Left cardiac atrium (tissue), 4 donors: ENCODE measurements around the gene TRIM8. TPM values are rescaled to one million over a fixed set of nuclear protein-coding genes. Genes with fewer than 3 reads are reported as not detected.

Experiments used
- ATAC-seq, 2 donors: fragments of 200-7000 bp; cut with Tn5 transposase; one replicate each; pipeline ENCODE4 v1.9.1; 2020; ENCODE audit warnings: mild to moderate bottlenecking in 2 of 2, moderate library complexity in 2 of 2
- DNase-seq: peaks from one replicate; pipeline ENCODE4 v3.0.0-alpha.2; 2020
- intact Hi-C, 2 donors: fragments of 100-400 bp; cut with DNase I; formaldehyde crosslinking; loops; one replicate each; pipeline versions ENCODE4 v1.14.1 to v1.15.1; 2022 to 2023
- total RNA-seq, 2 donors: library from RNA; stranded (reverse); fragmentation: NEBNext Ultra II Directional; extraction: Animal tissue kit (Norgen Biotek cat#: 25700); gene quantifications; one replicate each; pipeline ENCODE4 v1.2.1, GENCODE V29; 2021
- donor health status: DM: no; HTN: yes; CAD: no.
- donor health status: DM: no; HTN: yes; CAD: no; lungs with severe emphysema.
- donor health status: DM: yes; HTN: yes; CAD: no.
- donor health status: Dilated cardiomyopathy.

TRIM8 gene
- total RNA-seq, 2 donors from 2014 or later = 104 to 108 TPM

- intact Hi-C loops = no loop called here
- DNase-seq (peak; percentile 53), ATAC-seq (peak in 1 of 2 donors; percentile 4)
Measured at GRCh38 chr10:102613785-102614184, 30.5 kb upstream of the TRIM8 start.

DNA sequence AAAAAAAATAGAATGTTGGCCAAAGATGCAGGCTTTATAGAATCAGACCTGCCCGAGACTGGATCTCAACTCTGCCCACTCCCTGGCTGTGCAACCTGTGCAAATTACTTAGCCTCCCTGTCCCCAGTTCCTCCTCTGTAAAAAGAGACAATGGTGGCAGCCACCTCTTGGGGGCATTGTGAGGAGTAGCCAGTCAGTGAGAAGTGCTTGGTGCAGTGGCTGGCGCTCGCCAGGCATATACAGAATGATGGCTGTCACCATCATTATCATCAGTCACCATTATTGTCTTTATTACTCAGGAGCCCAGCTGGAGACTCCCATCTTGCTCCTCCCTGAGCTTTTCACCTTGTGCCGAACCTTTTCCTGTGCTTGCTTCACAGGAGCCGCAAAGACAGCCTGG lies 29.4 kb upstream of the TRIM8 start:
- intact Hi-C loops = no loop called here
- no peak for DNase-seq
- no peak for ATAC-seq

DNA sequence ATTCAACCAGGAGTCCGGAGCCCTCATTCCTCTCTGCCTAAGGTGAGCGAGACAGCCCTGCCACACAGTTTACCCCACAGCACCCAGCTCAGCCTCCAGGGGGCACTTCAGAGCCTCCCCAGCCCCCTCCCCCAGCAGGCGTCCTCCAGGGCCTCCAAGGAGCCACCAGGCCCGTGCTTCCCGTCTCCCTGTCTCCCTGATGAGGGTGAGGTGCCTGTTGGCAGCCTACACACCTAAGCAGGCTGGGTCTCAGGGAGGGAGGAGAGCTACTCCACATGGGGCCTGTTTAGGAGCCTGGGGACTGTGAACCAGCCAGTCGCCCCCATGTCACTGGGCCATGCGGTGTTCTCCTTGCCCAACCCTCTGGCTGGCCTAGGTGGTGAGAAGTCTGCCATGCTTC lies 28.9 kb upstream of the TRIM8 start:
- intact Hi-C loops = no loop called here
- no peak for ATAC-seq
- peak; percentile 30 for DNase-seq

DNA sequence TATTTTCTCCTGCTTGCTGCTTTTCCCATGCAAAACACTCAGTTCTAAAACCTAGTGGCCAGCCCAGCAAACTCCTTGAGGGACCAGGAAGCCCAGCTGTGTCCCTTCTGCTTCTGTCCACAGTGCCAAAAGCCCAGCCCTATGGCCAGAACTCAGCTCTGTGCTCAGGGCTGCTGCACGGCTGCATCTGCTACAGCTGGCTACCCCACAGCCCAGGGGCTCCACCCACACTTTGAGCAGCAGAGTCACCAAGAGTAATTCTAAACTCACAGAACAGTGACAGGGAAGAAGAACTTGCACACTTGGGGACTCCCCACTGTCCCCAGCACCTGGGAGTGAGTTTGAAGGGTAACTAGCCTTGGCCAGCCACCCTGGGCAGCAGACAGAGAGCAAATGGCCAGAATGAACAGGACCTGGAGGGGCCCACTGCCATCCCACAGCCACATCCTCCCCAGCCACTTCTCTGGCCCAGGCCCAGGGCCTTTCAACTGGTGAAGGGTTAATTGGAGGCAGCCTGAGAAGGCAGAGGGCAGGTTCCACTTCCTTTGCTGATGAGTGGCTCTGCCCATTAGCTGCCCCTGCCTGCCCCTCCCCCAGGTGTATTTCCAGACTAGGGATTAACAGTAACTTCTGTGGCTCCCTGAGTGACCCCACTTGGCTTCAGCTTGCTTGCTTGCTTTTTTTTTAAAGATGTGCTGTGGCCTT lies 28.1 kb upstream of the TRIM8 start:
- ATAC-seq = peak; percentile 56 to 65
- DNase-seq = peak; percentile 77
- intact Hi-C loops = no loop called here

DNA sequence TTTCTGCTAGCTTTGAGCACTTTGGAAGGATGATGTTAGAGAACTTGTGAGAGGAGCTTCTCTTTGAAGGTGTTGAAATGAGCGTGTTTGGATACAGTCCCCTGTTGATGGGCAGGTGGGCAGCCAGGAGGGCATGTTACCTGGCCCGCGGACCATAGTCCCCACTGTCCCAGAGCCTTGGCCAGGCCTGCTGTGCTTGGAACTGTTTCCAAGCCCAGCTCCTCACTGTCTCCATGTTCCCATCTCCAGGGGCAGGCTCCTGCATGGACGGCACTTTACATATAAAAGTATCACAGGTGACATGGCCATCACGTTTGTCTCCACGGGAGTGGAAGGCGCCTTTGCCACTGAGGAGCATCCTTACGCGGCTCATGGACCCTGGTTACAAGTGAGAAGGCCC lies 27.2 kb upstream of the TRIM8 start:
- intact Hi-C loops = no loop called here
- DNase-seq (no peak), ATAC-seq (no peak)

DNA sequence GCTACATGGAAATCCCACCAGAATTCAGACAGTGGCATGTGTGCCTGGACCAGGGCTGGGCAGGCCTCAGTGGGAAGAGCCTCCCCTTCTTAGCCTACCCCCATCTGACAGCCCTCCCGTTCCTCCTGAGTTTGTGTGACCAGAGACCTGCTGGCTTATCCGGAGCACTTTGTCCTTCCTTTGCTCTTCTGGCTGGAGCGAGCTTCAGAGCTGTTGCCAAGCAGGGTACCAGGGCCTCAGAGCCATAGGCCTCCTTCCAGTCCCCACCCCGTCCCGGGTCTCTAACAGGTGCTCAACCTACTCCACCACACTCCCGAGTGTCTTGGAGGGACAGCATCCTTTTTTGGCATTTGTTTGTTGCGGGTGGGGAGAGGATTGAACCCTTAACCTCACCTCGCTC lies 26.5 kb upstream of the TRIM8 start:
- intact Hi-C loops = no loop called here
- no peak for ATAC-seq
- DNase-seq = no peak

DNA sequence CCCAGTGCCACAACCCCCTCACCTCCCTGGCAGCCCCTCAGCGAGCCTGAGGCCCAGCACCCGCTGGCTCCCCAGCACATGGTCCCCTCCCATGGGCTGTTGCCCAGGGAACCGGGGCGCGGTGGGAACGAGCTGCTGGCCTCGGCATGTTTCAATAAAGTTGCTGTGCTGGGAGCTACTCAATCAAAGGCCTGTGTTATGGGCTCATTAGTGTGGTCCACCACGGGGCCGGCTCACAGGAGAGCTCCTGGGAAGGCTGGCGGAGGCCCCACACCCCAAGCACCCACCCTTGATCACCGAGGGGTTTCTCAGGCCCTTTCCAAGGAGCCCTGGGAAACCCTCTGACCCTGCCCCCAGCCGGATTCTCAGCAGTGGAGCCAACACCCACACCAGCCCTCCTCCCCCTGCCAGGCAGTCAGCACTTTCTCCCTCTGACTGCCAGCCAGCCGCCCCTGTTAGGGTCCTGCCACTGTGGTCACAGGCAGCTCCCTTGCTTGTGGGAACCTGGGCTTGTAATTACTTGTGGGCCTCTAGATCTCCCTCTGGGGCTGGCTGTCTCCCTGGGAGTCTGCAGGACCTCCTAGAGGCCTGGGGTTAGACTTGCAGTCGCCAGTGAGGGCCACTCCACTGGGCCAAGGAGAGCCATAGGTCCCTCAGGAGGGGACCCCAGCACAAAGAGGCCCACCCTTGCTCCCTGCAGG lies 24.8 kb upstream of the TRIM8 start:
- DNase-seq = no peak
- peak in 1 of 2 donors; percentile 2 for ATAC-seq
- intact Hi-C loops = no loop called here

DNA sequence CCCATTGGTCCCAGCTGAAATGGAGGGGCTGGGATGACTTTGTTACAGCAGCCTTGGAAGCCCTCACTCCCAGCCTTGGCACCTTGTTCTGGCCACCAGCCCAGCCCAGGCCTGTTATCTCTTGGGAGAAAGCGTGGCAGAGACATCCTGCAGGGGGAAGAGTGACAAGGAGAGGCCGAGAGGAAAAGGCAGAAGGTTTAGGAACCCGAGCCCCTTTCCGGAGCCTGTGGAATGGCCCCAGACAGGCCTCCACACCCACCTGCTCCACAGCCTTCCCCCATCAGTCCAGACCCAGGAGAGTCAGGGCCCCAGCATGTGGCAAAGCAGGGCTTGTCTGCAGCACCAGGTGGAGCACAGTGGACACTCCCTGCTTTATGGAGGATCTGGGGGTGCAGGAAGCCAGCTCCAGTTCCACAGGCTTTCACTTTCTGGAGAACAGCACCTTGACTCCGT lies 24.1 kb upstream of the TRIM8 start:
- DNase-seq = peak; percentile 69

DNA sequence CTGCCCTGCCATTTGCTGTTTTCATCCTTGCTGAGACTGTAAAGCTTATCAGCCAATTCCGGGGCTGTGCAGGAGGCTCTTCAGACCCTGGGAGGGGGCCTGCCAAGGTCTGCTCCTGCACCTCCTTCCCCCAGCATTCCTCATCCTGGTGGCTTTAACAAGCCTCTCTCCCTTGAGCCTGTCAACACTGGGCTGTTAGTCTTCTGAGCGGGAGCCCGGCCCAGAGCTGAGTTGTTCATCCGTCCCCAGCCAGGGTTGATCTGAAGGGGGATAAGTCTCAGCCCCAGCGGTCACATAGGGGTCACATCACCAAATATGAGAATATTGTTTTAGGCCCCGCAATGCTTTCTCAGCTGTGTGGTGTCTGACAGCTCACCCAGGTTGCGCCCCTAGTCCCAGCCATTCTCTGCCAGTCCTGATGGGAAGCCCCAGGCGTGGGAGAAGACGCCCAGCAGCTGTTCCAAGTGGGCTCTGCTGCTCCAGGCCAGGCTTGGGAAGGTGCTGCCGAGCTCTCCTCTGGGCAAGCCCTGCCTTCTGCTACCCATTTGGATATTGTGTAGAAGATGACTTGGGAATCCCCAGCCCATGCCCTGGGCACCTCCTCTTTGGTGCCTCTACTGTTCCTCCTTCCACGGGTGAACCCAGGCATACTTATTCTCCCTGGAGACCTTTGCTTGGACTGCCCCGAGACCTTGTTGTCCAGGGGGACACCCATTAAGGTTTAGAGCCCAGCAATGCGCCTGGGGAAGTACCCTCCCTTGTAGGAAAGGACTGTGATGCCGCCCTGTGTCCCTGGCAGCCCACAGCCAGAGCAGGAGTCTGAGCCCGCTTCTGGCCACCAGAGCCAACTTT lies 23.5 kb upstream of the TRIM8 start:
- DNase-seq = peak; percentile 50
- peak; percentile 58 to 70 for ATAC-seq
- intact Hi-C loops = no loop called here

More for the DNA sequence above, 24.1 kb upstream of the TRIM8 start:
- intact Hi-C loops = no loop called here
- ATAC-seq = peak; percentile 52 to 71

GRCh38 chr10:102621443-102622325 lies 22.6 kb upstream of the TRIM8 start:
- intact Hi-C loops = no loop called here
- DNase-seq (peak; percentile 24), ATAC-seq (peak in 1 of 2 donors; percentile 1)

- ATAC-seq (no peak), DNase-seq (peak; percentile 24)
- intact Hi-C loops = no loop called here
Measured at GRCh38 chr10:102624094-102624493, 20.2 kb upstream of the TRIM8 start.

- peak; percentile 17 for DNase-seq
- intact Hi-C loops = no loop called here
Measured at GRCh38 chr10:102624751-102625645, 19.3 kb upstream of the TRIM8 start.

GRCh38 chr10:102626026-102626685 lies 18.1 kb upstream of the TRIM8 start:
- DNase-seq = peak; percentile 18

More at GRCh38 chr10:102624751-102625645, 19.3 kb upstream of the TRIM8 start:
- ATAC-seq = no peak

DNA sequence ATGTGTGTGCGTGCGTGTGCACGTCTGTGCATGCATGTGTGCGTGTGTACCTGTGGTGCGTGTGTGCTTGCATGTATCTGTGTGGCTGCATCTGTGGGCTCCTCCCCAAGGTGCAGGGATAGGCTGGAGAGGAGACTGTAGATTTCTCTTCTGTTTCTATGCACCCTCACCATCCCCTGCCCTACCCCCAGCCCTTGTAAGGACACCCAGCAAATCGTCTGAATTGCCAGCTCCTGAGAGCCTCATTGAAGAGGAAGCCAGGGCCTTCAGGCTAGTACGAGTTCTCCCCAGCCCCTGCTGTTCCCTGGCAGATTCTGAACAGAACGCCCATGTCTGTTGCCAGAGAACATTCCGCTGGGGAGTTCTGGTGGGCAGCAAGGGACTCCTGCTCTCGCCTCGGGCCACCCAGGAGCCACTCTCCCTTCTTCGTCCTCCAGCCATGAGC lies 17.0 kb upstream of the TRIM8 start:
- ATAC-seq (peak in 1 of 2 donors; percentile 16), DNase-seq (no peak)
- intact Hi-C loops = no loop called here

More at GRCh38 chr10:102626026-102626685, 18.1 kb upstream of the TRIM8 start:
- ATAC-seq = no peak
- intact Hi-C loops = no loop called here

DNA sequence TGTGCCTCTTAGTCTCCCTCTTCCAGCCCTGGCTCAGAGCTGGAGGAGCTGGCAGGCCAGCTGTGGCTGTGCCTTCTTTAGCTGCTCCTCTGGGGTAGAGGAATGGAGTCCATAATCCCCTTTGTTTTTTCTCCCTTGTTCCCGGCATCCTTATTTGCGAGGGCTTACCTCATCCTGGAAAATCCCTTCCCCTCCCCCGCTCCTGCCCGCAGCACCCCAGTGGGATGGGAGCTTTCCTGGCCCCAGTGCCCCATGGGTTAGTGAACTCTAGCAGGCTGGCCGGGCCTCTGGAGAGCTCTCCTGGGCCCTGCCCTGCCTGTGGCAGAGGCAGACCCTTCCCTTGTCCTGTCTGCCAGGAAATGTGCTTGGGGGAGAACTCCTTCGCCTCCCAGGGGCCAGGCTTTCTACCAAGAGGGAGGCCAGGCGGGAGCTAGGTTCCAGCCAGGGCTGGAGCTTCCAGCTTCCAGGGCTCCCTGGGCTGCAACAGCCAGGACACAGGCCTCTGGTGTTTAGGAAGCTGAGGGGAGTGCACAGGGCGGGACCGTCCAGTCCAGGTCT lies 16.5 kb upstream of the TRIM8 start:
- DNase-seq (peak; percentile 62), ATAC-seq (peak; percentile 38 to 51)
- intact Hi-C loops = no loop called here

- intact Hi-C loops = no loop called here
- ATAC-seq = peak; percentile 41 to 54
- peak; percentile 84 for DNase-seq
Measured at GRCh38 chr10:102628451-102628911, 15.8 kb upstream of the TRIM8 start.
